Measurements from ENCODE around the gene GARIN6.

Gene GARIN6

DNA sequence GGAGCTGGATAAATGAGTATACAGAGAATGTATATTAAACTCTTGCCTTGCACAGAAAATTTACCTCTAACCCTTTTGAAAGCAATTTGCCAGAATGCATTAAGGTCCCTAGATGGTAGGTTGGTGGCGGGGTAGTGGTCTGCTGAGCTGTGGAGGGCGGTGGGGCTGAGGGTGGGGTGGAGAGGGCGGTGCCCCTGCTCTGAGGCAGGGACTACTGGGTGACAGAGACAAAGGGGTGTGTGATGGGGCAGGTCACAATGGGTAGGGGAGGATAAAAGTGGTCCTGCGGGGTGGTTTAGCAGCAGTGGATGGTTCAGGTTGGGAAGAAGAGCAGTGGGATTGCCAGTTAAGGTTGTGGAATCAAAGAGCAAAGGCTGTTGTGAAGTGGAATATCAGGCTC is at the start of gene GARIN6:
TSS of gene GARIN6 (plus strand) at position 301 of the 400 bp plus-strand sequence. CDS start 422 bp downstream, outside the sequence.
- TF ChIP-seq, protein P1, sequence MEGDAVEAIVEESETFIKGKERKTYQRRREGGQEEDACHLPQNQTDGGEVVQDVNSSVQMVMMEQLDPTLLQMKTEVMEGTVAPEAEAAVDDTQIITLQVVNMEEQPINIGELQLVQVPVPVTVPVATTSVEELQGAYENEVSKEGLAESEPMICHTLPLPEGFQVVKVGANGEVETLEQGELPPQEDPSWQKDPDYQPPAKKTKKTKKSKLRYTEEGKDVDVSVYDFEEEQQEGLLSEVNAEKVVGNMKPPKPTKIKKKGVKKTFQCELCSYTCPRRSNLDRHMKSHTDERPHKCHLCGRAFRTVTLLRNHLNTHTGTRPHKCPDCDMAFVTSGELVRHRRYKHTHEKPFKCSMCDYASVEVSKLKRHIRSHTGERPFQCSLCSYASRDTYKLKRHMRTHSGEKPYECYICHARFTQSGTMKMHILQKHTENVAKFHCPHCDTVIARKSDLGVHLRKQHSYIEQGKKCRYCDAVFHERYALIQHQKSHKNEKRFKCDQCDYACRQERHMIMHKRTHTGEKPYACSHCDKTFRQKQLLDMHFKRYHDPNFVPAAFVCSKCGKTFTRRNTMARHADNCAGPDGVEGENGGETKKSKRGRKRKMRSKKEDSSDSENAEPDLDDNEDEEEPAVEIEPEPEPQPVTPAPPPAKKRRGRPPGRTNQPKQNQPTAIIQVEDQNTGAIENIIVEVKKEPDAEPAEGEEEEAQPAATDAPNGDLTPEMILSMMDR (conservative IDR thresholded peaks at IDR 0.05; ENCODE audit: low read depth, low read length): no peak
- H3K4me3 ChIP-seq (ENCODE audit: low read length): no peak within 1 kb of the TSS
- DNase-seq (ENCODE audit: low read depth): no peak

DNA sequence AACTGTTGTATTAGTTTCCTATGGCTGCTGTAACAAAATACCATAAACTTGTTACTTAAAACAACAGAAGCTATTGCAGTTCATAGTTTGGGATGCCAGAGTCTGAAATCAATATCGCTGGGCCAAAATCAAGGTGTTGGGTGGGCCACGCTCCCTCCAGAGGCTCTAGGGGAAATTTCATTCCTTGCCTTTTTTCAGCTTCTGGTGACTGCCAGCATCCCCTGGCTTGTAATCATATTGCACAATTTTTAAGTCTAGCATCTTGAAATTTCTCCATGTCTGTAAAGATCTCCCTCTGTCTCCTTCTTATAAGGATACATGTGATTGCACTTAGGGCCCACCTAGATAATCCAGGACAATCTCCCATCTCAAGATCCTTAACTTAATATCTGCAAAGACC is 48.8 kb upstream of the GARIN6 start:
- TF ChIP-seq, protein P1 (conservative IDR thresholded peaks at IDR 0.05; ENCODE audit: low read depth, low read length): no peak
- no peak for DNase-seq (ENCODE audit: low read depth)
- no peak overlapping the region for H3K4me3 ChIP-seq (ENCODE audit: low read length)

DNA sequence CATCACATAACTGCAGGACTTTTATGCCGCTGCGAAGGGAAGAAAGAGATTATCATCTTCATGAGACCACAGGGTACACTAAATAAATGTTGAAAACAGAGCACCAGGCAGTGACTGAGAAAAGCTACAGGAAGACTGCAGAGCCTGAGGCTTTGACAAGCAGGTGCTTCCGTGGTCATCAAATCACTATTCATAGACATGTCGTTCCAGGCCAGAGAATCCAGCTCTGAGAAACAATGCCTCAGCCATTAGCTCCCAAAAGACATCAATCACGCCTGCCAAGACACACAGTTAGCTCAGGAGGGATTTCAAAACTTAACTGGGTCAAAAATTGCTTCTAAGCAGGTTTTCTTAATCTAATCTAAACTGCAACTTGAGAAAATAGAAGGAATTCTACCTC is 47.2 kb upstream of the GARIN6 start:
- DNase-seq (ENCODE audit: low read depth): no peak
- no peak overlapping the region for H3K4me3 ChIP-seq (ENCODE audit: low read length)
- TF ChIP-seq, protein P1 (conservative IDR thresholded peaks at IDR 0.05; ENCODE audit: low read depth, low read length): no peak

DNA sequence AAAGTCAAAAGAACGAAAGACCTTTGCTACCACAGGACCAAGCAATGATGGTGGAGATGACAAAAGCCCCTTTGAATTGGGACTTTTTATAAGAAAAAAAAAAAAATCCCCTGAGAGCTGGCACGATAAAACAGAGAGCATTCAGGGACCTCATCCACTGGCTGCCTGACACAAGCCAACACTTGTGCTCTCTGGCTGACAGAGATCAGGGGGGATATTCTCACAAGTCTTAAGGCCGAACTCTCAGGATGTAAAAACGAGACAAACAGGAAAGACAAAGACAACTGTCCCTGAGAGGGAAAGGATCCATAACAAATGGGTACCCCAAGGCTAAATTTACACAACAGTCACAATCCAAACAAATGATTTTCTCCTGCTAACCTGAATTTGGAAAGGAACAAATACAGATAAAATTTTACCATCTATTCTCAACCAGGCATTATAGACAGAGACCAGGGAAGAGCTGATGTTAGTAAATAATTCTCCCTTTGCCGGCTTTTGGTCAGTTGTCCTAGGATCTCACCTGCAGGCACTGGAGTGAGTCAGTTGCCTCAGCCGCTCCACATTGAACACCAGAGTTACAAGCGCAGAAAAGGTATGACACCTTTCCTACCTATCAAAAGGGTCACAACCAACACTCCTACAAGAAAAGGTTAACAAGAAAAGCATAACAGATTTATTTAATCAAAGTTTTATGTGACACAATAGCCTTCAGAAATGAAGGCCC is 37.9 kb upstream of the GARIN6 start:
- TF ChIP-seq, protein P1 (conservative IDR thresholded peaks at IDR 0.05; ENCODE audit: low read depth, low read length): no peak
- DNase-seq (ENCODE audit: low read depth): no peak
- H3K4me3 ChIP-seq (ENCODE audit: low read length): no peak overlapping the region

DNA sequence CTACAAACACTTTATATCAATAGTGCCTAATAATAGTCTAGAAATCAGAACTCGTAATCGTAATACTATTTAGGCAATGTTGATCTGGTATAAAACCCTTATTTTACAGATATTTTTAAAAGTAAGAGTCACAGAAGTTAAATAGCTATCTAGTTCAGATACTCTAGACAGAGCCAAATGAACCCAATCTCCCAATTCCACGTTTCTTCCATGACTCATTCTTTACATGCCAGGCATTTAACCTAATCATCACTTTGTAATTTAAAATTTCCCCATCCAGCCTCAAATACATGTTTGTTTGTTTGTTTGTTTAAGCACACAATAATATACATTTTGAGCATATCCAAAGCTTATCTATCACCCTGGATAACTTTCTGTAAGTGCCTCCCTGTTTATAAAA is 36.4 kb upstream of the GARIN6 start:
- DNase-seq (ENCODE audit: low read depth): no peak
- H3K4me3 ChIP-seq (ENCODE audit: low read length): no peak overlapping the region
- TF ChIP-seq, protein P1 (conservative IDR thresholded peaks at IDR 0.05; ENCODE audit: low read depth, low read length): no peak

DNA sequence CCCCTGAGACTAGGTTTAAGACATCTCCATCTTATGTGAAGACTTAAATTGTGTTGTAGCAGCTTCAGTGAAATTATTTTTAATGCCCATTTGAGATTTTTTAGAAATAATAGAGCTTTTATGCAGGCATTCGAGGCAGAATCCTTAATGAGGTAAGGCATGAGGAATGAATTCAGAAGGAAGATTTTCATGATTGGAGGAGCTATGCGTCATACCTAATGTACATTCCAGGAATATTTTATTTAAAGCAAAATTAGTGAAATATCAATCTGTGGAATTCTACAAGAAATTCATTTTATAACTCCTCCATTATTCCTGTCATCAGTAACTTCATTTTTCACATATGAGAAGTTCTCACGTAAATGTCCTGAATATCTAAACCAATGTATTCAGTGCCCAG is 36.0 kb upstream of the GARIN6 start:
- H3K4me3 ChIP-seq (ENCODE audit: low read length): no peak overlapping the region
- no peak for DNase-seq (ENCODE audit: low read depth)

DNA sequence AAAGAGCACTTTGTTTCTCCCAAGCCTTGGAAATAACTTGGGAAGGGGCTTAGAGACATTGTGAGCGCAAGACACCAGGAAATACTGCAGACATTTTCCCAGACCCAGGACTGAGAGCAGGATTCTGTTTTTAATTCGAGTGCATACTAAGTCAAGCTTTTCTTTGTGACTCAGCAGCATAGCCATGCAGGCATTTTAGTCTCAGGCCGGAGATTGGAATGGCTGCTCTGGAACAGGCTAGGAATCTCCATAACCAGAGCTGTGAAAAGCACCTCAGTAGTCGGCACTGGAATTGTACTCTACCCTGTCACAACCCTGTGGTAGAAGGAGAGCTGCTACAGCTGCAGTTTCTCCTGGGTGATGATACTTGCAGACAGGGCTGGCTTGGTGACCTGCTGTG is 28.9 kb upstream of the GARIN6 start:
- no peak for DNase-seq (ENCODE audit: low read depth)
- TF ChIP-seq, protein P1 (conservative IDR thresholded peaks at IDR 0.05; ENCODE audit: low read depth, low read length): no peak
- no peak overlapping the region for H3K4me3 ChIP-seq (ENCODE audit: low read length)

More for the DNA sequence above, 36.0 kb upstream of the GARIN6 start:
- TF ChIP-seq, protein P1 (conservative IDR thresholded peaks at IDR 0.05; ENCODE audit: low read depth, low read length): no peak

Data from retinal pigment epithelial cell (primary cell).